GM21423 (cell line): ENCODE results near the gene S100A12.

Experiments used
- ATAC-seq: cut with Tn5 transposase; IDR thresholded peaks from one replicate; pipeline ENCODE4 v1.9.1; 2021; ENCODE audit warnings: mild to moderate bottlenecking, moderate library complexity; ENCODE audit not compliant: unreplicated experiment

Gene S100A12

GRCh38 chr1:153337980-153338853 lies 37.2 kb downstream of the S100A12 start:
- ATAC-seq, result no peak

GRCh38 chr1:153336650-153337049 lies 38.8 kb downstream of the S100A12 start:
- ATAC-seq, result no peak

GRCh38 chr1:153333902-153334301 lies 41.5 kb downstream of the S100A12 start:
- ATAC-seq, result no peak

- no peak for ATAC-seq
Measured at GRCh38 chr1:153324912-153325311, 50.5 kb downstream of the S100A12 start.
